Measurements from ENCODE around the gene GOLGA8N.
"Not testable (repeated sequence)": the region's sequence is repeated elsewhere in the genome, so short reads cannot be mapped to it uniquely, and the experiment has no call there.

Gene GOLGA8N

DNA sequence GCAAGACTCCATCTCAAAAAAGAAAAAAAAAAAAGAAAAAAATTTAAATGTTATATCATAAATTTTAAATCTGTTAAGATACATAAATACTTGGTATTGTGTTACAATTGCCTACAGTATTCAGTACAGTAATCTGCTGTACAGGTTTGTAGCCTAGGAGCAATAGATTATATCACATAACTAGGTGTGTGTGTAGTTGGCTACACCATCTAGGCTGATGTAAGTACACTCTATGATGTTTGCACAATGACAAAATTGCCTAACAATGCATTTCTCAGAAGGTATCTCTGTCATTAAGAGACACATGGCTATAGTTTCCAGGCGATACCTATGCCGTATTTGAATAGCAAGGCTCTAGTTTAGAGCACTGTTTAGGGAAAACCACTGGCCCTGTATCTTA, 16.3 kb downstream of the GOLGA8N start:
- H3K36me3 ChIP-seq (ENCODE audit: control insufficient read depth in 1 of 2, insufficient read depth in 2 of 2, low read depth in 1 of 2, low read length in 2 of 2); H2BK12ac ChIP-seq (ENCODE audit: low read length in 2 of 2); H3K23ac ChIP-seq (ENCODE audit: low read length in 2 of 2); H3K14ac ChIP-seq (ENCODE audit: low read length in 2 of 2); H3K27ac ChIP-seq (ENCODE audit: low read length, poor library complexity, severe bottlenecking); H4K8ac ChIP-seq (ENCODE audit: low read length); H3K79me1 ChIP-seq (replicated peaks; ENCODE audit: low read length, poor library complexity, severe bottlenecking); H3K9me3 ChIP-seq (ENCODE audit: control insufficient read depth, low read length); H2BK5ac ChIP-seq (ENCODE audit: low read depth, low read length, poor library complexity, severe bottlenecking); H4K91ac ChIP-seq (ENCODE audit: low read length); H2AK5ac ChIP-seq (ENCODE audit: low read length, severe bottlenecking); H3K4me1 ChIP-seq (ENCODE audit: control insufficient read depth, insufficient read depth, low read depth, low read length); DNase-seq; H2BK15ac ChIP-seq (ENCODE audit: low read depth, poor library complexity, severe bottlenecking); H2AFZ ChIP-seq (ENCODE audit: low read depth, low read length); H3K27me3 ChIP-seq (ENCODE audit: control insufficient read depth in 1 of 2, insufficient read depth in 1 of 2, low read length in 2 of 2); H3K4me3 ChIP-seq (ENCODE audit: insufficient read depth in 1 of 2, low read depth in 1 of 2, low read length in 2 of 2); H2BK120ac ChIP-seq (ENCODE audit: low read depth, low read length); H3K18ac ChIP-seq (ENCODE audit: low read depth in 1 of 2, low read length in 2 of 2); H3K9ac ChIP-seq (ENCODE audit: low read length); H3K4ac ChIP-seq (ENCODE audit: low read depth in 1 of 2, low read length in 2 of 2); H3K4me2 ChIP-seq (ENCODE audit: low read length, poor library complexity, severe bottlenecking): not testable (repeated sequence)
- WGBS: 100% methylated on average over 2 of the region's 2 CpGs

DNA sequence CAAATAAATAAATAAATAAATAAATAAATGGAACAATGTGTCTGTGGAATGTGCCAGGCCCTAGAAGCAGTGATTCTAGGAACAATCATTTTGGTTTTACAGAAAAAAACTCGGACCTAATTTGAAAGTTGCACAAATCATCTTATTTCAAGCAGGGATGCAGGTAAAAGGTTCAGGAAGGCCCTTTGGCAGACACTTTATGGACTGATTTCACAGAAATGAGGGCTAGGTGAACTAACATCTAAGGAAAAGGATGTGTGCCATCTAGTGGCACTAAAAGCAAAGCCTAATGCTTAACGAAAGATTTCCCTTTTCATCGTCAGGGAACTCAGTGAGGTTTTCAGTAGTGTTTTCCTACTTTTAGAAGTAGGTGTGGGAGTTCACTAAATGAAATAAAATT, 17.5 kb downstream of the GOLGA8N start:
- H3K9me3 ChIP-seq (ENCODE audit: control insufficient read depth, low read length); H3K4me1 ChIP-seq (ENCODE audit: control insufficient read depth, insufficient read depth, low read depth, low read length); H4K91ac ChIP-seq (ENCODE audit: low read length); H2BK12ac ChIP-seq (ENCODE audit: low read length in 2 of 2); H3K4me2 ChIP-seq (ENCODE audit: low read length, poor library complexity, severe bottlenecking); H3K14ac ChIP-seq (ENCODE audit: low read length in 2 of 2); H3K18ac ChIP-seq (ENCODE audit: low read depth in 1 of 2, low read length in 2 of 2); H3K4ac ChIP-seq (ENCODE audit: low read depth in 1 of 2, low read length in 2 of 2); H3K9ac ChIP-seq (ENCODE audit: low read length); H3K79me1 ChIP-seq (replicated peaks; ENCODE audit: low read length, poor library complexity, severe bottlenecking); H2AFZ ChIP-seq (ENCODE audit: low read depth, low read length); H2AK5ac ChIP-seq (ENCODE audit: low read length, severe bottlenecking); H3K4me3 ChIP-seq (ENCODE audit: insufficient read depth in 1 of 2, low read depth in 1 of 2, low read length in 2 of 2); H4K8ac ChIP-seq (ENCODE audit: low read length); H2BK120ac ChIP-seq (ENCODE audit: low read depth, low read length); H3K27me3 ChIP-seq (ENCODE audit: control insufficient read depth in 1 of 2, insufficient read depth in 1 of 2, low read length in 2 of 2); H3K36me3 ChIP-seq (ENCODE audit: control insufficient read depth in 1 of 2, insufficient read depth in 2 of 2, low read depth in 1 of 2, low read length in 2 of 2); H2BK15ac ChIP-seq (ENCODE audit: low read depth, poor library complexity, severe bottlenecking); H3K23ac ChIP-seq (ENCODE audit: low read length in 2 of 2); H2BK5ac ChIP-seq (ENCODE audit: low read depth, low read length, poor library complexity, severe bottlenecking); H3K27ac ChIP-seq (ENCODE audit: low read length, poor library complexity, severe bottlenecking): not testable (repeated sequence)
- DNase-seq: peak; percentile 54
- WGBS: 14% methylated on average over 1 of the region's 3 CpGs

DNA sequence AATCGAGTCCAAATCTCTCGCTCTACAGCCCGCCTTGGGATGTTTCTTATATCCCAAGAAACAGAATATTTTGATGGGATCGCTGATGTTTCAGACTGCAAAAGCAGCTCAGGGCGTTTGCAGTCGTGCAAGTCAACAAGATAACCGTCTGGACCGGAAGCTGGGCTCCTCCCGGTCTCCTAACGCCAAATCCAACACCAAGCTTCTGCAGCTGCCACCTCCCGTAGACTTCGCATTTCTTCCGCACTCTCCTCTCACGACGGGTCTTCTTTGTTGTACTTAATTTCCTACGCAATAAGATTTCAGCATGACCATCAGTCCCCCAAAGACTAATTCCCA, 21.4 kb downstream of the GOLGA8N start:
- not testable (repeated sequence) for H2BK12ac ChIP-seq (ENCODE audit: low read length in 2 of 2); H3K4me1 ChIP-seq (ENCODE audit: control insufficient read depth, insufficient read depth, low read depth, low read length); H2BK5ac ChIP-seq (ENCODE audit: low read depth, low read length, poor library complexity, severe bottlenecking); H4K91ac ChIP-seq (ENCODE audit: low read length); H4K8ac ChIP-seq (ENCODE audit: low read length); H3K36me3 ChIP-seq (ENCODE audit: control insufficient read depth in 1 of 2, insufficient read depth in 2 of 2, low read depth in 1 of 2, low read length in 2 of 2); H3K23ac ChIP-seq (ENCODE audit: low read length in 2 of 2); H2BK120ac ChIP-seq (ENCODE audit: low read depth, low read length); DNase-seq; H3K9me3 ChIP-seq (ENCODE audit: control insufficient read depth, low read length); H2BK15ac ChIP-seq (ENCODE audit: low read depth, poor library complexity, severe bottlenecking); H3K14ac ChIP-seq (ENCODE audit: low read length in 2 of 2); H2AFZ ChIP-seq (ENCODE audit: low read depth, low read length); H3K79me1 ChIP-seq (replicated peaks; ENCODE audit: low read length, poor library complexity, severe bottlenecking); H3K27me3 ChIP-seq (ENCODE audit: control insufficient read depth in 1 of 2, insufficient read depth in 1 of 2, low read length in 2 of 2); H2AK5ac ChIP-seq (ENCODE audit: low read length, severe bottlenecking)
- H3K9ac ChIP-seq (ENCODE audit: low read length): peak overlapping the region; percentile 93
- H3K4ac ChIP-seq (ENCODE audit: low read depth in 1 of 2, low read length in 2 of 2): peak overlapping the region in 1 of 2 experiments; percentile 49
- H3K18ac ChIP-seq (ENCODE audit: low read depth in 1 of 2, low read length in 2 of 2): peak overlapping the region in 1 of 2 experiments; percentile 83
- H3K27ac ChIP-seq (ENCODE audit: low read length, poor library complexity, severe bottlenecking): peak overlapping the region; percentile 90
- 0% methylated on average over 10 of the region's 16 CpGs for WGBS
- H3K4me2 ChIP-seq (ENCODE audit: low read length, poor library complexity, severe bottlenecking): peak overlapping the region; percentile 50
- H3K4me3 ChIP-seq (ENCODE audit: insufficient read depth in 1 of 2, low read depth in 1 of 2, low read length in 2 of 2): peak overlapping the region; percentile 33 to 85

DNA sequence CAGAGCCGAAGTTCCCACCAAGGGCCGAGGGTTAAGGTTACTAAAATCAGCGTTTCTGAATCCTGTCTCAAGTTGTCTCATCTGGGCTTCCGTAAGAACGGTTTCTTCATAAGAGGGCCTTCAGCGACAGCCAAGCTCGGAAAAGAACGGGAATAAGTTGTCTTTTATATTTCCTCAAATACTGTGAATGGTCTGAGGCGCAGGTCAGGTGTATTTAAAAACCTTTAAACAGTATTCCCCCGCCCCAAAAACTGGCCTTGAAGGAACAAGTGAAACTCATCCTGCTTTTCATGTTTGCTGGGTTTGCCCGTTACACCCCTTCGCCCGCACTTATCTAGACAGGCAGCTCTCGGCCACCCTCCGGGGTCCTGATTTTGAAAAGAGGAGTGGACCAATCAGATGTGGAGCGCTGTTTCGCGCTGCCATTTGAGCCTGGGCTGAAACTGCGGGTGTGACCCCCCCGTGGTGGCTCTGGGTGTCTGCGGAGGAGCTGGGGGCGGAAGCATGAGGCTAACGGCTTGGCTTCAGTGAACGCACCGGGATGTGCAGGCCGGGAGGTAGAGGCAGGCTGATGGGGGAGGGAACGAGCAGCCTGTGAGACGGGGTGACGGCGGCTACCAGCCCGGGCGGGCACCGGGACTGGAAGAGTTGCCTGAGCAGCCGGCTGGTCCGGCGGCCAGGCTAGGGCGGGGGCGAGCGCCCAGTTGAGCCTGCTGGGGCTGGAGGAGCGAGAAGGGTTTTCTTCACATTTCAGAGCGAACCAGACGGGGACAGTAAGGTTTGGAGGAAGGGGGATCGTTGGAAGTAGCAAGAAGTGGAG, 22.0 kb downstream of the GOLGA8N start, which contains the start of gene ARHGAP11A:
Gene ARHGAP11A (plus strand): TSS at position 454 of the 820 bp plus-strand sequence. CDS start 708 bp downstream, outside the sequence.
- Histone ChIP-seq H3K4me3 (ENCODE audit: insufficient read depth in 1 of 2, low read depth in 1 of 2, low read length in 2 of 2) (peak within 1 kb of the TSS; percentile 63 to 85), H3K18ac (ENCODE audit: low read depth in 1 of 2, low read length in 2 of 2) (peak within 1 kb of the TSS in 1 of 2 experiments; percentile 83), H3K4me2 (ENCODE audit: low read length, poor library complexity, severe bottlenecking) (peak within 1 kb of the TSS; percentile 73), H3K27ac (ENCODE audit: low read length, poor library complexity, severe bottlenecking) (peak within 1 kb of the TSS; percentile 90), H3K4ac (ENCODE audit: low read depth in 1 of 2, low read length in 2 of 2) (peak within 1 kb of the TSS in 1 of 2 experiments; percentile 49), H3K9ac (ENCODE audit: low read length) (peak within 1 kb of the TSS; percentile 93)
- WGBS: 0% methylated on average over 17 of the region's 43 CpGs
- not testable (repeated sequence) for H2BK120ac ChIP-seq (ENCODE audit: low read depth, low read length); H3K4me1 ChIP-seq (ENCODE audit: control insufficient read depth, insufficient read depth, low read depth, low read length); H3K9me3 ChIP-seq (ENCODE audit: control insufficient read depth, low read length); H2BK12ac ChIP-seq (ENCODE audit: low read length in 2 of 2); H2BK5ac ChIP-seq (ENCODE audit: low read depth, low read length, poor library complexity, severe bottlenecking); H3K36me3 ChIP-seq (ENCODE audit: control insufficient read depth in 1 of 2, insufficient read depth in 2 of 2, low read depth in 1 of 2, low read length in 2 of 2); H2BK15ac ChIP-seq (ENCODE audit: low read depth, poor library complexity, severe bottlenecking); H4K91ac ChIP-seq (ENCODE audit: low read length); H2AFZ ChIP-seq (ENCODE audit: low read depth, low read length); H2AK5ac ChIP-seq (ENCODE audit: low read length, severe bottlenecking); H4K8ac ChIP-seq (ENCODE audit: low read length); H3K27me3 ChIP-seq (ENCODE audit: control insufficient read depth in 1 of 2, insufficient read depth in 1 of 2, low read length in 2 of 2); H3K14ac ChIP-seq (ENCODE audit: low read length in 2 of 2); H3K79me1 ChIP-seq (replicated peaks; ENCODE audit: low read length, poor library complexity, severe bottlenecking); H3K23ac ChIP-seq (ENCODE audit: low read length in 2 of 2)
- peak; percentile 97 for DNase-seq

All from mesenchymal stem cell (in vitro differentiated cells and primary cell).